Panc1 (cell line): ENCODE results near the gene GPR26. TPM values are rescaled to one million over a fixed set of nuclear protein-coding genes. Genes with fewer than 3 reads are reported as not detected.
"Not testable (repeated sequence)": the region's sequence is repeated elsewhere in the genome, so short reads cannot be mapped to it uniquely, and the experiment has no call there.

Source experiments
- ATAC-seq: fragments of 200-7000 bp; cut with Tn5 transposase; 2 replicates; pipeline ENCODE4 v1.9.1; 2020; ENCODE audit warnings: mild to moderate bottlenecking, moderate library complexity
- BruUV-seq: library from RNA; stranded (reverse); fragments of 400-500 nt; replicated peaks from 2 replicates; lab custom pipeline; 2021; lab: Mats Ljungman, UMichigan
- CTCF ChIA-PET: fragments of 300-600 bp; sonication (Branson Sonifier 250); formaldehyde crosslinking; loops from one replicate; lab custom pipeline; 2022; ENCODE audit warnings: antibody characterized with exemption; lab: Charles Lee
- POLR2A ChIA-PET: fragments of 300-600 bp; sonication (Branson Sonifier 250); formaldehyde crosslinking; loops from one replicate; lab custom pipeline; 2022; ENCODE audit warnings: antibody characterized with exemption; lab: Charles Lee
- DNase-seq: peaks from one replicate; pipeline ENCODE4 v3.0.0-alpha.2; 2010; ENCODE audit warnings: low read depth, low spot score
- H3K27ac ChIP-seq: 2 replicates; pipeline ENCODE4 v1.5.1; 2011; ENCODE audit warnings: mild to moderate bottlenecking, low read length, inconsistent platforms
- H3K27me3 ChIP-seq: fragments of 200-500 bp; sonication (Bioruptor generic); 2 replicates; pipeline ENCODE4 v1.6.0; 2014; ENCODE audit warnings: low read length, inconsistent platforms; ENCODE audit not compliant: control insufficient read depth, insufficient read depth
- H3K36me3 ChIP-seq: fragments of 200-500 bp; sonication (Bioruptor generic); 2 replicates; pipeline ENCODE4 v1.5.1; 2014; ENCODE audit warnings: inconsistent platforms, mild to moderate bottlenecking, low read length, moderate library complexity; ENCODE audit not compliant: control insufficient read depth, insufficient read depth
- H3K4me1 ChIP-seq: 2 replicates; pipeline ENCODE4 v1.5.1; 2011; ENCODE audit warnings: inconsistent platforms, mild to moderate bottlenecking, low read length, moderate library complexity; ENCODE audit not compliant: control insufficient read depth, insufficient read depth
- H3K4me3 ChIP-seq, 2 experiments: 2 replicates each; pipeline ENCODE4 v1.5.1; 2011 to 2012; ENCODE audit warnings: low read depth in 2 of 2, low read length in 2 of 2, mild to moderate bottlenecking in 2 of 2, inconsistent platforms in 1 of 2, moderate library complexity in 1 of 2
- H3K9me3 ChIP-seq: fragments of 200-500 bp; sonication (Bioruptor generic); 2 replicates; pipeline ENCODE4 v1.5.1; 2014; ENCODE audit warnings: low read depth, mild to moderate bottlenecking, inconsistent platforms, low read length, moderate library complexity; ENCODE audit not compliant: control insufficient read depth, insufficient read depth
- POLR2AphosphoS5 ChIP-seq: IDR thresholded peaks from 2 replicates; pipeline ENCODE4 v1.6.1; 2012; ENCODE audit warnings: mild to moderate bottlenecking, low read depth, low read length, moderate library complexity
- SIN3A ChIP-seq: IDR thresholded peaks from 2 replicates; pipeline ENCODE4 v1.6.1; 2012; ENCODE audit warnings: low read depth, mild to moderate bottlenecking, low read length, moderate library complexity, borderline replicate concordance; ENCODE audit not compliant: insufficient read depth
- TCF7L2 ChIP-seq: IDR thresholded peaks from 2 replicates; pipeline ENCODE4 v1.6.1; 2011; ENCODE audit warnings: mild to moderate bottlenecking, low read depth, low read length, inconsistent platforms
- in situ Hi-C: cut with HindIII; loops from 2 replicates; pipeline ENCODE4 v1.10.0; 2016; ENCODE audit warnings: low sequenced_read_pairs, low pct_unique_long_range_greater_than_20kb
- intact Hi-C: fragments of 100-400 bp; cut with micrococcal nuclease; formaldehyde crosslinking; loops from one replicate; pipeline ENCODE4 v1.10.0; 2022; ENCODE audit not compliant: unreplicated experiment
- total RNA-seq: library from RNA; stranded (reverse); gene quantifications from one replicate; pipeline ENCODE4 v1.2.1, GENCODE V29; 2021; ENCODE audit not compliant: unreplicated experiment
- TF ChIP-seq, protein P1 (sequence below), 2 experiments: IDR thresholded peaks; 2 replicates each; pipeline ENCODE4 v1.6.1; 2011 to 2012; ENCODE audit warnings: low read depth in 2 of 2, control low read depth in 1 of 2, low read length in 1 of 2, mild to moderate bottlenecking in 1 of 2, moderate library complexity in 1 of 2; ENCODE audit not compliant: insufficient read depth in 1 of 2
- TF ChIP-seq, protein P2 (sequence below): fragments of 450-650 bp; IDR thresholded peaks from 2 replicates; pipeline ENCODE4 v1.5.1; 2017; ENCODE audit warnings: mild to moderate bottlenecking

GPR26 gene
- total RNA-seq, 1 experiment from 2014 or later, result not detected

DNA sequence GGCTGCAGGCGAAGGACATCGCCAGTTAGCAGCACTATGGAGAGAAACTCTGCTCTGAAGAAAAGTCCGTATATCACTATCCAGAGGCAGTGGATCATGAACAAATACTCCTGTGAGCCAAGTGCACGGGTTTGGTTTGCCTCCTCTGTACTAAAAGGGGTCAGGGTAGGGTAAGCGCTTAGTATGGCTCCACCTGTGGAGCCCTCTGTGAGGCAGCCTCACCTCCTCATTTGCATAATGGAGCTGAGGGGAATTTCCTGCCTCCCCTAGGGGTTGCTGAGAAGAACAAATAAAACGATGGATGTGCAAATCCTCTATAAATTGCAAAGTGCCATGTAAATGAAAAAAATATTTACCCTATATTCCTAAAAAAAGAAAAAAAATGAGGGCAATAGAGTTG lies 63.4 kb downstream of the GPR26 start:
- no peaks in the 10 kb centered on the region; the same call in 1 of the 2 replicates for H3K27me3 ChIP-seq
- DNase-seq (no peak), ATAC-seq (no peak)
- H3K36me3 ChIP-seq, result no peaks in the 10 kb centered on the region
- no peaks in the 10 kb centered on the region; the same call in 1 of the 2 replicates for H3K9me3 ChIP-seq
- TF ChIP-seq, protein P1, sequence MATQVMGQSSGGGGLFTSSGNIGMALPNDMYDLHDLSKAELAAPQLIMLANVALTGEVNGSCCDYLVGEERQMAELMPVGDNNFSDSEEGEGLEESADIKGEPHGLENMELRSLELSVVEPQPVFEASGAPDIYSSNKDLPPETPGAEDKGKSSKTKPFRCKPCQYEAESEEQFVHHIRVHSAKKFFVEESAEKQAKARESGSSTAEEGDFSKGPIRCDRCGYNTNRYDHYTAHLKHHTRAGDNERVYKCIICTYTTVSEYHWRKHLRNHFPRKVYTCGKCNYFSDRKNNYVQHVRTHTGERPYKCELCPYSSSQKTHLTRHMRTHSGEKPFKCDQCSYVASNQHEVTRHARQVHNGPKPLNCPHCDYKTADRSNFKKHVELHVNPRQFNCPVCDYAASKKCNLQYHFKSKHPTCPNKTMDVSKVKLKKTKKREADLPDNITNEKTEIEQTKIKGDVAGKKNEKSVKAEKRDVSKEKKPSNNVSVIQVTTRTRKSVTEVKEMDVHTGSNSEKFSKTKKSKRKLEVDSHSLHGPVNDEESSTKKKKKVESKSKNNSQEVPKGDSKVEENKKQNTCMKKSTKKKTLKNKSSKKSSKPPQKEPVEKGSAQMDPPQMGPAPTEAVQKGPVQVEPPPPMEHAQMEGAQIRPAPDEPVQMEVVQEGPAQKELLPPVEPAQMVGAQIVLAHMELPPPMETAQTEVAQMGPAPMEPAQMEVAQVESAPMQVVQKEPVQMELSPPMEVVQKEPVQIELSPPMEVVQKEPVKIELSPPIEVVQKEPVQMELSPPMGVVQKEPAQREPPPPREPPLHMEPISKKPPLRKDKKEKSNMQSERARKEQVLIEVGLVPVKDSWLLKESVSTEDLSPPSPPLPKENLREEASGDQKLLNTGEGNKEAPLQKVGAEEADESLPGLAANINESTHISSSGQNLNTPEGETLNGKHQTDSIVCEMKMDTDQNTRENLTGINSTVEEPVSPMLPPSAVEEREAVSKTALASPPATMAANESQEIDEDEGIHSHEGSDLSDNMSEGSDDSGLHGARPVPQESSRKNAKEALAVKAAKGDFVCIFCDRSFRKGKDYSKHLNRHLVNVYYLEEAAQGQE (IDR thresholded peaks at IDR 0.05; ENCODE audit: insufficient read depth in 1 of 2, low read depth in 2 of 2, low read length in 1 of 2), result no peak
- TF ChIP-seq, protein P2, sequence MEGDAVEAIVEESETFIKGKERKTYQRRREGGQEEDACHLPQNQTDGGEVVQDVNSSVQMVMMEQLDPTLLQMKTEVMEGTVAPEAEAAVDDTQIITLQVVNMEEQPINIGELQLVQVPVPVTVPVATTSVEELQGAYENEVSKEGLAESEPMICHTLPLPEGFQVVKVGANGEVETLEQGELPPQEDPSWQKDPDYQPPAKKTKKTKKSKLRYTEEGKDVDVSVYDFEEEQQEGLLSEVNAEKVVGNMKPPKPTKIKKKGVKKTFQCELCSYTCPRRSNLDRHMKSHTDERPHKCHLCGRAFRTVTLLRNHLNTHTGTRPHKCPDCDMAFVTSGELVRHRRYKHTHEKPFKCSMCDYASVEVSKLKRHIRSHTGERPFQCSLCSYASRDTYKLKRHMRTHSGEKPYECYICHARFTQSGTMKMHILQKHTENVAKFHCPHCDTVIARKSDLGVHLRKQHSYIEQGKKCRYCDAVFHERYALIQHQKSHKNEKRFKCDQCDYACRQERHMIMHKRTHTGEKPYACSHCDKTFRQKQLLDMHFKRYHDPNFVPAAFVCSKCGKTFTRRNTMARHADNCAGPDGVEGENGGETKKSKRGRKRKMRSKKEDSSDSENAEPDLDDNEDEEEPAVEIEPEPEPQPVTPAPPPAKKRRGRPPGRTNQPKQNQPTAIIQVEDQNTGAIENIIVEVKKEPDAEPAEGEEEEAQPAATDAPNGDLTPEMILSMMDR, result no peak
- TF ChIP-seq SIN3A, result no peak
- no peak for TF ChIP-seq TCF7L2
- no peak for TF ChIP-seq POLR2AphosphoS5
- ChIA-PET CTCF (no interaction called here), POLR2A (no interaction called here)
- no peaks in the 10 kb centered on the region for H3K4me1 ChIP-seq
- intact Hi-C loops (no loop called here), in situ Hi-C loops (no loop called here)
- no peak overlapping the region for H3K4me3 ChIP-seq
- no TSS peak for BruUV-seq
- H3K27ac ChIP-seq, result no peak overlapping the region

DNA sequence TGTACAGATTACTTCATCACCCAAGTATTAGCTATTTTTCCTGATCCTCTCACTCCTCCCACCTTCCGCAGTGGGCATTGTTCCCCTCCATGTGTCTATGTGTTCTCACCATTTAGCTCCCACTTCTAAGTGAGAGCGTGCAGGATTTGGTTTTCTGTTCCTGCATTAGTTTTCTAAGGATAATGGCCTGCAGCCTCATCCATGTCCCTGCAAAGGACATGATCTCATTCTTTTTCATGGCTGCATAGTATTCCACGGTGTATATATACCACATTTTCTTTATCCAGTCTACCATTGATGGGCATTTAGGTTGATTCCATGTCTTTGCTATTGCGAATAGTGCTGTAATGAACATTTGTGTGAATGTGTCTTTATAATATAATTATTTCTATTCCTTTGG lies 70.8 kb downstream of the GPR26 start:
- in situ Hi-C loops, CTCF ChIA-PET, H3K4me1 ChIP-seq, intact Hi-C loops, BruUV-seq, H3K27me3 ChIP-seq, ATAC-seq, H3K9me3 ChIP-seq, H3K4me3 ChIP-seq, DNase-seq, H3K27ac ChIP-seq, H3K36me3 ChIP-seq, POLR2A ChIA-PET: not testable (repeated sequence)

DNA sequence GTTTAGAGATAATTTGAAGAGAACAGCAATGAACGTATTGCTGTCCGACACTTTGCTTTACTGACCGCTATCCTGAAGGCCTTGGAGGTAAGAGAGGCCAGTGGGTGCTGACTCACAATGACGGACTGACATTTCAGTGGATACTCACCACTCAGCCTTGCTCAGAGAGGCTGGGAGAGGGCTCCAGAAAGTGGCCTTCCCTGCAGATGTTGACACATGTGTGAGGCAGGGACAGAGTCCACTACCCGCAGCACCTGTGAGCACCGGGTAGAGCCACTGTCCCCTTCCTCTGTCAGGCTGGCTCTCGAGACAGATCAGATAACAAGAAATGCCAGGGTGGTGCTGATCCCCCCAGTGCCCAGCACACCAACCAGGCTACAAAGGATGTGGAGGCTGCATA lies 75.0 kb downstream of the GPR26 start:
- intact Hi-C loops (no loop called here), in situ Hi-C loops (no loop called here)
- BruUV-seq, result no TSS peak
- ATAC-seq (no peak), DNase-seq (no peak)
- Histone ChIP-seq H3K4me3 (no peak overlapping the region), H3K9me3 (no peaks in the 10 kb centered on the region), H3K36me3 (no peaks in the 10 kb centered on the region), H3K4me1 (peaks cover 5% of the 10 kb centered on the region; the same call in 1 of the 2 replicates), H3K27me3 (0 out of 2 replicates have a peak, but pooled peaks cover 2% of the 10 kb centered on the region), H3K27ac (no peak overlapping the region)
- CTCF ChIA-PET, result no interaction called here
- POLR2A ChIA-PET, result no interaction called here
- TF ChIP-seq SIN3A (no peak), TCF7L2 (no peak), POLR2AphosphoS5 (no peak)
- TF ChIP-seq, protein P1 (IDR thresholded peaks at IDR 0.05; ENCODE audit: insufficient read depth in 1 of 2, low read depth in 2 of 2, low read length in 1 of 2), result no peak
- TF ChIP-seq, protein P2, result no peak
